GM21447 (cell line): Measurements from ENCODE around the gene MAML1.
A peak's percentile ranks its signal among the peaks of the same experiment; 100 is the strongest.
"Not testable (repeated sequence)": the region's sequence is repeated elsewhere in the genome, so short reads cannot be mapped to it uniquely, and the experiment has no call there.

Experiments
- ATAC-seq: cut with Tn5 transposase; IDR thresholded peaks from one replicate; pipeline ENCODE4 v1.9.1; 2021; ENCODE audit not compliant: unreplicated experiment

MAML1 gene, protein sequence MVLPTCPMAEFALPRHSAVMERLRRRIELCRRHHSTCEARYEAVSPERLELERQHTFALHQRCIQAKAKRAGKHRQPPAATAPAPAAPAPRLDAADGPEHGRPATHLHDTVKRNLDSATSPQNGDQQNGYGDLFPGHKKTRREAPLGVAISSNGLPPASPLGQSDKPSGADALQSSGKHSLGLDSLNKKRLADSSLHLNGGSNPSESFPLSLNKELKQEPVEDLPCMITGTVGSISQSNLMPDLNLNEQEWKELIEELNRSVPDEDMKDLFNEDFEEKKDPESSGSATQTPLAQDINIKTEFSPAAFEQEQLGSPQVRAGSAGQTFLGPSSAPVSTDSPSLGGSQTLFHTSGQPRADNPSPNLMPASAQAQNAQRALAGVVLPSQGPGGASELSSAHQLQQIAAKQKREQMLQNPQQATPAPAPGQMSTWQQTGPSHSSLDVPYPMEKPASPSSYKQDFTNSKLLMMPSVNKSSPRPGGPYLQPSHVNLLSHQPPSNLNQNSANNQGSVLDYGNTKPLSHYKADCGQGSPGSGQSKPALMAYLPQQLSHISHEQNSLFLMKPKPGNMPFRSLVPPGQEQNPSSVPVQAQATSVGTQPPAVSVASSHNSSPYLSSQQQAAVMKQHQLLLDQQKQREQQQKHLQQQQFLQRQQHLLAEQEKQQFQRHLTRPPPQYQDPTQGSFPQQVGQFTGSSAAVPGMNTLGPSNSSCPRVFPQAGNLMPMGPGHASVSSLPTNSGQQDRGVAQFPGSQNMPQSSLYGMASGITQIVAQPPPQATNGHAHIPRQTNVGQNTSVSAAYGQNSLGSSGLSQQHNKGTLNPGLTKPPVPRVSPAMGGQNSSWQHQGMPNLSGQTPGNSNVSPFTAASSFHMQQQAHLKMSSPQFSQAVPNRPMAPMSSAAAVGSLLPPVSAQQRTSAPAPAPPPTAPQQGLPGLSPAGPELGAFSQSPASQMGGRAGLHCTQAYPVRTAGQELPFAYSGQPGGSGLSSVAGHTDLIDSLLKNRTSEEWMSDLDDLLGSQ

DNA sequence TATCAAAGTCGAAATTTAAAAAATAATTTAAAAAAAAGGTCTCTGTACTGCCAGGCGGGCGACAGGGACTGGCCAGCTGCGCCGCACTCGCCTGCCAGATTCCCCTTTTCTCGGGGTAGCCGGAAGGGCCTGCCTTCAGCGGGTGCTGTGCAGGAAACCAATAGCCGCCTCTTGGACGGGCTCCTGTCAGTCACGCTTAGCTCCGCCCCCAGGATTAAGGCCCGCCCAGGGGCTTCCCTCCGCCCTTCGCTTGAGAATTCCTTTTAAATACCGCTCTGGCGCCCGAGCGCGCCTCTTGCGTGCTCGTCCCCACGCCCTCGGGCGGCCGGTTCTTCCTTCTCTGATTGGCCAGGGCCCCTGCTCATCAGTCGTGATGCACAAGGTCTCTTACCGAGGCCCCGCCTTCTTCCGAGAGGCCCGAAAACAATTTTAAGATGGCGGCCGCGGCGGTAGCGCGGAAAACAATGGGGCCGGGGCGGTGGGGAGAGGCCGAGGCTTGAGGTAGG, at the start of gene MAML1:
MAML1 (plus strand) TSS at position 411 of the 506 bp plus-strand sequence. CDS start 291 bp downstream, outside the sequence.
- ATAC-seq: peak; percentile 94

- not testable (repeated sequence) for ATAC-seq
Observed at GRCh38 chr5:179689212-179689611, 43.4 kb upstream of the MAML1 start.

GRCh38 chr5:179694561-179694960, 38.1 kb upstream of the MAML1 start:
- ATAC-seq: no peak

GRCh38 chr5:179696603-179697002, 36.0 kb upstream of the MAML1 start:
- no peak for ATAC-seq

- ATAC-seq: no peak
Observed at GRCh38 chr5:179697108-179697507, 35.5 kb upstream of the MAML1 start.

DNA sequence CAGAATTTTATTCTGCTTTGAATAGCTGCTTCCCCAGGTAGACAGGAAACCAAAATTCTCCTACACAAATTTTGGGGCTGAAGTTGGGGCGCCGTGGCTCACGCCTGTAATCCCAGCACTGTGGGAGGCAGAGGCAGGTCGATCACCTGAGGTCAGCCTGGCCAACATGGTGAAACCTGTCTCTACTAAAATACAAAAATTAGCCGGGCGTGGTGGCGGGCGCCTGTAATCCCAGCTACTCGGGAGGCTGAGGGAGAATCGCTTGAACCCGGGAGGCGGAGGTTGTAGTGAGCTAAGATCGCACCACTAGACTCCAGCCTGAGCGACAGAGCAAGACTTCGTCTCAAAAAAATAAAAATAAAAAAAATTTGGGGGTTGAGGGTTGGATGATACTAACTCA, 35.1 kb upstream of the MAML1 start:
- not testable (repeated sequence) for ATAC-seq

GRCh38 chr5:179697993-179698934, 34.4 kb upstream of the MAML1 start:
- peak; percentile 85 for ATAC-seq

GRCh38 chr5:179698935-179699615, 33.5 kb upstream of the MAML1 start, which contains the start of gene CANX:
CANX (plus strand) TSS chr5:179698967; CDS start chr5:179705682, 6,715 bp downstream.
- peak; percentile 6 for ATAC-seq

GRCh38 chr5:179699616-179700237, 32.9 kb upstream of the MAML1 start:
- no peak for ATAC-seq

- no peak for ATAC-seq
Observed at GRCh38 chr5:179700401-179700918, 32.2 kb upstream of the MAML1 start.

GRCh38 chr5:179716286-179716685, 16.3 kb upstream of the MAML1 start:
- ATAC-seq: no peak

DNA sequence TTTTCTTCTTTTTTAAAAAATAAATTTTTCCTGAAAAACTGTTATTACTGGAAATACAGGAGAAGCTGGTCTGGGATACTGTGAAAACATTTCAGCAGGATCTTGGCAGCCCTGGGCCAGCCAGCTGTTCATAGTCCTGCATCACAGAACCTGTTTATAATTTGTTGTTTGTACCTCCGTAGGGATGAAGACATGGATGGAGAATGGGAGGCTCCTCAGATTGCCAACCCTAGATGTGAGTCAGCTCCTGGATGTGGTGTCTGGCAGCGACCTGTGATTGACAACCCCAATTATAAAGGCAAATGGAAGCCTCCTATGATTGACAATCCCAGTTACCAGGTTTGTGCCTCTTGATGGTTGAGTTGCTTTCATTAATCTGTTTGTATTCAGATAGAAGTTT, 12.4 kb upstream of the MAML1 start:
- ATAC-seq: no peak

DNA sequence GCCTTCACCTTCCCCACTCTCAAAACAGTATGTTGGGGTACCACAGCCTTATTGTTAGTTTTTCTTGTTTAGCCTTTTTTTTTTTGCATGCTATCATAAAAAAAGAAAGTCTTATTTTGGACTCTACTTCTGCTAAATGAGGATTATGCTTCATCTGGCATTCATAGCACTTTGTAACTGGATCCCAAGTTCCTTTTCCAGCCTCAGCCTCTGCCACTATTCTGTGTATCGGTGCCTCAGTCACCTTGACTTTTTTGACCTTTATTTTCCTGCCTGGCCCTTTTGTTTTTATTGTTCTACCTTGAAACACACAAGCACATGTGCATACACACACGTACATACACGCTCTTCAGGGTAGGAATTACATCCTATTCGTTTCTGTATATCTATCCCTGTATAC, 8.5 kb upstream of the MAML1 start:
- no peak for ATAC-seq

GRCh38 chr5:179727106-179727505, 5.5 kb upstream of the MAML1 start:
- ATAC-seq: no peak

GRCh38 chr5:179729303-179729702, 3.3 kb upstream of the MAML1 start:
- no peak for ATAC-seq

GRCh38 chr5:179729727-179730126, 2.9 kb upstream of the MAML1 start:
- ATAC-seq: no peak

DNA sequence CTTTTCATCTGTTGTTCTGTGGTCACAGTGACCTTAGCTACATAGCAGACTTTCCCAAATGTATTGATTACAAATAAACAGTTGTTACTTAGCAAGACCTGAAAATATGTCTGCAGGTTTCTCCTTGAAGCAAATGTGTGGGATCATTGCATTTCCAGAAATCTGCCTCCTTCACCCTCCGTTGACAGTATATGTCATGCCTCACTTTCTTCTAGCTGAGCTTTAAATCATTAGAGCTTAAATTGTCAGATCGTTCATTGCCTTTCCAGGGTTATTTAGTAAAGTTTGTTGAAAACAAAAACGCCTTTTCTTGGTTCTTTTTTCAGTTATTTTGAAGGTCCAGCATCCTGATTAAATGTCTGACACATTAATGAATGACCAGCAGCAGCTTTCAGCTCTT, 2.3 kb upstream of the MAML1 start:
- no peak for ATAC-seq

DNA sequence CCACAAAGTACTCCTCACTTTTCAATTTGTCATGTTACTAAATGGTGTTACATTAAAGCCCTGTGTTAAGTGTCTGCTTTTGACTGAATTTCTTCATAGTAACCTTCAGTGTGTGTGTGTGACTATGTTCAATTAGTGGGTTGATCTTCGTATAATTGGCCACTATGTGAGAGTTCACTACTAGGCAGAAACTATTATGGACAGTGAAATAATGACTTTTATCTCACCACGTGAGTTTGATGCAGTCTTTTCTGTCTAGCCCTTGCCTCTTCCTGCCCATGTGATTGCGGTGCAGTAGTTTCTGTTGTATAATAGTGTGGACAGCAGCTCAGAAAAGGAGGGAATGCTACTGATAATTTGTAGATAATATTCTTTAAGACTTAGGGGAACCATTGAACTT, 1.8 kb upstream of the MAML1 start:
- no peak for ATAC-seq
